Smooth muscle cell (in vitro differentiated cells): ENCODE data around the gene TGFBRAP1. TPM values are rescaled to one million over a fixed set of nuclear protein-coding genes. Genes with fewer than 3 reads are reported as not detected.

ENCODE experiments used
- DNase-seq: peaks from one replicate; lab custom pipeline; 2025; ENCODE audit not compliant: unreplicated experiment; lab: John Stamatoyannopoulos, UW
- H2AFZ ChIP-seq: fragments of 200-600 bp; sonication (generic); 2 replicates; pipeline ENCODE4 v1.6.0; 2016; ENCODE audit warnings: antibody characterized with exemption, low read depth, mild to moderate bottlenecking
- H3F3A ChIP-seq: fragments of 200-600 bp; sonication (generic); 2 replicates; pipeline ENCODE4 v1.6.0; 2017; ENCODE audit warnings: antibody characterized with exemption, low read depth
- H3K27ac ChIP-seq: fragments of 200-600 bp; sonication (generic); 2 replicates; pipeline ENCODE4 v1.5.1; 2016; ENCODE audit warnings: low read depth, mild to moderate bottlenecking
- H3K27me3 ChIP-seq: fragments of 200-600 bp; sonication (generic); 2 replicates; pipeline ENCODE4 v1.6.1; 2016; ENCODE audit warnings: low read depth, mild to moderate bottlenecking
- H3K36me3 ChIP-seq: fragments of 200-600 bp; sonication (generic); 2 replicates; pipeline ENCODE4 v1.5.1; 2016; ENCODE audit warnings: low read depth
- H3K4me1 ChIP-seq: fragments of 200-600 bp; sonication (generic); 2 replicates; pipeline ENCODE4 v1.5.1; 2016; ENCODE audit warnings: low read depth
- H3K4me2 ChIP-seq: fragments of 200-600 bp; sonication (generic); 2 replicates; pipeline ENCODE4 v1.6.0; 2016; ENCODE audit warnings: mild to moderate bottlenecking
- H3K4me3 ChIP-seq: fragments of 200-600 bp; sonication (generic); 2 replicates; pipeline ENCODE4 v1.5.1; 2016; ENCODE audit warnings: mild to moderate bottlenecking
- H3K79me2 ChIP-seq: fragments of 200-600 bp; sonication (generic); 2 replicates; pipeline ENCODE4 v1.6.0; 2016; ENCODE audit warnings: low read depth, mild to moderate bottlenecking
- H3K9ac ChIP-seq: fragments of 200-600 bp; sonication (generic); 2 replicates; pipeline ENCODE4 v1.6.0; 2016; ENCODE audit warnings: low read depth
- H3K9me3 ChIP-seq: fragments of 200-600 bp; sonication (generic); replicated peaks from 2 replicates; pipeline ENCODE4 v1.5.1; 2016; ENCODE audit warnings: low read depth
- H4K20me1 ChIP-seq: fragments of 200-600 bp; sonication (generic); 2 replicates; pipeline ENCODE4 v1.6.0; 2016; ENCODE audit warnings: low read depth
- CTCF ChIP-seq: fragments of 200-600 bp; sonication (generic); IDR thresholded peaks from 2 replicates; pipeline ENCODE4 v1.5.1; 2017; ENCODE audit warnings: borderline replicate concordance, mild to moderate bottlenecking, antibody characterized with exemption; ENCODE audit not compliant: insufficient read depth, poor library complexity, severe bottlenecking
- WGBS: methylation state at CpG from one replicate; pipeline ENCODE4 v1.1.7; 2016; ENCODE audit warnings: low lambda C conversion rate; 5-methylcytosine and 5-hydroxymethylcytosine counted together
- polyA plus RNA-seq: library from polyadenylated mRNA; unstranded; fragments of >200 nt; fragmentation: Nextera tagmentation; extraction: Ambion mirVana; gene quantifications from 2 replicates; pipeline ENCODE4 v1.2.1, GENCODE V29; 2016
- total RNA-seq: library from RNA; depleted of rRNA; stranded (reverse); fragments of >200 nt; gene quantifications from 2 replicates; pipeline ENCODE4 v1.2.3, GENCODE V29; 2014

TGFBRAP1 gene
- total and polyA plus RNA-seq, 2 experiments from 2014 or later: 8.9 to 10.5 TPM

- H3K9ac ChIP-seq: no peak overlapping the region
- no peaks in the 10 kb centered on the region for H3K9me3 ChIP-seq
- peaks cover 71% of the 10 kb centered on the region for H4K20me1 ChIP-seq
- H3K36me3 ChIP-seq: peaks cover 4% of the 10 kb centered on the region
- H3K4me2 ChIP-seq: no peak overlapping the region
- H3K27me3 ChIP-seq: no peaks in the 10 kb centered on the region
- no peak for TF ChIP-seq CTCF
- peaks cover 9% of the 10 kb centered on the region for H3F3A ChIP-seq
- H3K4me1 ChIP-seq: no peaks in the 10 kb centered on the region
- peaks cover 4% of the 10 kb centered on the region for H3K79me2 ChIP-seq
- H3K27ac ChIP-seq: peak overlapping the region; percentile 25
- no peak for DNase-seq
- no peak overlapping the region for H2AFZ ChIP-seq
- H3K4me3 ChIP-seq: no peak overlapping the region
- WGBS: 93% methylated on average over 3 of the region's 3 CpGs
Measured at GRCh38 chr2:105377871-105378270, 48.3 kb upstream of the TGFBRAP1 start.

GRCh38 chr2:105376789-105377240 lies 47.3 kb upstream of the TGFBRAP1 start:
- Histone ChIP-seq H3K4me1 (no peaks in the 10 kb centered on the region), H3K4me2 (no peak overlapping the region), H3K36me3 (no peaks in the 10 kb centered on the region), H3K79me2 (peaks cover 4% of the 10 kb centered on the region), H3K27me3 (no peaks in the 10 kb centered on the region), H3K9ac (no peak overlapping the region), H3K4me3 (no peak overlapping the region), H3F3A (peaks cover under 1% of the 10 kb centered on the region), H3K27ac (no peak overlapping the region), H4K20me1 (peaks cover 73% of the 10 kb centered on the region), H3K9me3 (no peaks in the 10 kb centered on the region), H2AFZ (no peak overlapping the region)
- DNase-seq: no peak
- WGBS: 79% methylated on average over 5 of the region's 5 CpGs
- TF ChIP-seq CTCF: no peak

GRCh38 chr2:105376010-105376409 lies 46.5 kb upstream of the TGFBRAP1 start:
- Histone ChIP-seq H3K4me1 (no peaks in the 10 kb centered on the region), H3K4me2 (no peak overlapping the region), H4K20me1 (peaks cover 81% of the 10 kb centered on the region), H3K27me3 (no peaks in the 10 kb centered on the region), H2AFZ (no peak overlapping the region), H3K9ac (no peak overlapping the region), H3K9me3 (no peaks in the 10 kb centered on the region), H3K36me3 (no peaks in the 10 kb centered on the region), H3K27ac (no peak overlapping the region), H3F3A (no peaks in the 10 kb centered on the region), H3K4me3 (no peak overlapping the region), H3K79me2 (peaks cover 4% of the 10 kb centered on the region)
- WGBS: 93% methylated on average over 11 of the region's 11 CpGs
- no peak for DNase-seq
- no peak for TF ChIP-seq CTCF

- Histone ChIP-seq H3K27me3 (no peaks in the 10 kb centered on the region), H2AFZ (no peak overlapping the region), H3F3A (peaks cover 4% of the 10 kb centered on the region), H3K36me3 (no peaks in the 10 kb centered on the region), H3K9me3 (no peaks in the 10 kb centered on the region), H3K9ac (no peak overlapping the region), H3K27ac (no peak overlapping the region), H3K79me2 (peaks cover 4% of the 10 kb centered on the region), H4K20me1 (peaks cover 90% of the 10 kb centered on the region), H3K4me1 (no peaks in the 10 kb centered on the region), H3K4me2 (no peak overlapping the region), H3K4me3 (no peak overlapping the region)
- TF ChIP-seq CTCF: no peak
- DNase-seq: no peak
- 92% methylated on average over 15 of the region's 15 CpGs for WGBS
Measured at GRCh38 chr2:105375001-105375561, 45.5 kb upstream of the TGFBRAP1 start.
